IMR-90 (cell line): ENCODE measurements around the gene LRP1B. TPM values are rescaled to one million over a fixed set of nuclear protein-coding genes. Genes with fewer than 3 reads are reported as not detected.

Source experiments
- ATAC-seq: fragments of 200-7000 bp; cut with Tn5 transposase; 2 replicates; pipeline ENCODE4 v1.9.1; 2020; ENCODE audit warnings: low read depth, mild to moderate bottlenecking, moderate library complexity
- BruUV-seq: library from RNA; stranded (reverse); fragments of 400-500 nt; replicated peaks from 2 replicates; lab custom pipeline; 2021; lab: Mats Ljungman, UMichigan
- CTCF ChIA-PET: fragments of 300-600 bp; formaldehyde crosslinking; extraction: SDS; loops from one replicate; lab custom pipeline; 2021; ENCODE audit warnings: antibody characterized with exemption; lab: Yijun Ruan, JAX
- POLR2A ChIA-PET: fragments of 300-600 bp; sonication (Branson Sonifier 250); formaldehyde crosslinking; loops from one replicate; lab custom pipeline; 2022; ENCODE audit warnings: antibody characterized with exemption; ENCODE audit not compliant: unreplicated experiment; lab: Charles Lee
- DNase-seq: peaks from one replicate; pipeline ENCODE4 v3.0.0; 2013
- H2AFZ ChIP-seq: replicated peaks from 2 replicates; pipeline ENCODE3; 2013; ENCODE audit warnings: low read length, mild to moderate bottlenecking; ENCODE audit not compliant: poor library complexity
- H2AK5ac ChIP-seq: 2 replicates; pipeline ENCODE4 v1.6.1; 2013; ENCODE audit warnings: low read depth, low read length, inconsistent platforms
- H2AK9ac ChIP-seq: replicated peaks from 2 replicates; pipeline ENCODE3; 2013; ENCODE audit warnings: mild to moderate bottlenecking, low read depth, low read length, moderate library complexity; ENCODE audit not compliant: poor library complexity
- H2BK120ac ChIP-seq: 2 replicates; pipeline ENCODE4 v1.6.1; 2013; ENCODE audit warnings: low read depth, low read length, inconsistent platforms
- H2BK15ac ChIP-seq: 3 replicates; pipeline ENCODE4 v1.6.1; 2013; ENCODE audit warnings: low read depth, low read length, inconsistent platforms
- H2BK20ac ChIP-seq: 2 replicates; pipeline ENCODE4 v1.6.1; 2013; ENCODE audit warnings: low read depth, mild to moderate bottlenecking, inconsistent platforms, low read length, moderate library complexity
- H2BK5ac ChIP-seq: 2 replicates; pipeline ENCODE4 v1.6.1; 2013; ENCODE audit warnings: mild to moderate bottlenecking, low read depth, low read length, inconsistent platforms; ENCODE audit not compliant: poor library complexity, severe bottlenecking
- H3K14ac ChIP-seq: replicated peaks from 2 replicates; pipeline ENCODE4 v1.6.1; 2013; ENCODE audit warnings: low read depth, low read length, inconsistent platforms
- H3K18ac ChIP-seq: 2 replicates; pipeline ENCODE4 v1.6.1; 2013; ENCODE audit warnings: low read depth, low read length, control low read depth
- H3K23ac ChIP-seq: 2 replicates; pipeline ENCODE4 v1.6.1; 2013; ENCODE audit warnings: low read depth, low read length, inconsistent platforms
- H3K27ac ChIP-seq: 2 replicates; pipeline ENCODE4 v1.5.1; 2013; ENCODE audit warnings: mild to moderate bottlenecking, control low read depth, low read length; ENCODE audit not compliant: insufficient read depth
- H3K27me3 ChIP-seq: 2 replicates; pipeline ENCODE4 v1.6.1; 2013; ENCODE audit warnings: low read length; ENCODE audit not compliant: control insufficient read depth, insufficient read depth
- H3K36me3 ChIP-seq: 2 replicates; pipeline ENCODE4 v1.6.1; 2013; ENCODE audit warnings: low read length, mixed read lengths; ENCODE audit not compliant: control insufficient read depth, insufficient read depth
- H3K4ac ChIP-seq: 2 replicates; pipeline ENCODE4 v1.6.1; 2013; ENCODE audit warnings: low read depth, low read length, inconsistent platforms
- H3K4me1 ChIP-seq: 2 replicates; pipeline ENCODE4 v1.6.1; 2013; ENCODE audit warnings: low read length, mixed read lengths; ENCODE audit not compliant: control insufficient read depth, insufficient read depth
- H3K4me2 ChIP-seq: 2 replicates; pipeline ENCODE4 v1.6.1; 2013; ENCODE audit warnings: low read depth, mild to moderate bottlenecking, control low read depth, low read length, moderate library complexity
- H3K4me3 ChIP-seq: 2 replicates; pipeline ENCODE4 v1.5.1; 2013; ENCODE audit warnings: low read depth, mild to moderate bottlenecking, control low read depth, low read length, moderate library complexity; ENCODE audit not compliant: insufficient read depth
- H3K56ac ChIP-seq: 2 replicates; pipeline ENCODE4 v1.6.1; 2013; ENCODE audit warnings: low read length, inconsistent platforms; ENCODE audit not compliant: insufficient read depth; ENCODE audit errors: extremely low read depth
- H3K79me1 ChIP-seq, 2 experiments: 2 replicates each; pipeline ENCODE4 v1.6.1; 2013; ENCODE audit warnings: low read length in 2 of 2, inconsistent platforms in 1 of 2, low read depth in 1 of 2
- H3K9ac ChIP-seq: 2 replicates; pipeline ENCODE4 v1.6.1; 2013; ENCODE audit warnings: low read depth, low read length, control low read depth
- H3K9me1 ChIP-seq: 2 replicates; pipeline ENCODE4 v1.6.1; 2013; ENCODE audit warnings: low read length, inconsistent platforms; ENCODE audit not compliant: insufficient read depth
- H3K9me3 ChIP-seq: 2 replicates; pipeline ENCODE4 v1.6.1; 2013; ENCODE audit warnings: low read length; ENCODE audit not compliant: control insufficient read depth, insufficient read depth
- H4K20me1 ChIP-seq: 2 replicates; pipeline ENCODE4 v1.6.1; 2013; ENCODE audit warnings: low read length, inconsistent platforms; ENCODE audit not compliant: insufficient read depth
- H4K5ac ChIP-seq: 2 replicates; pipeline ENCODE4 v1.6.1; 2013; ENCODE audit warnings: mild to moderate bottlenecking, low read depth, low read length, control low read depth
- H4K8ac ChIP-seq, 2 experiments: 2 replicates each; pipeline ENCODE4 v1.6.1; 2013; ENCODE audit warnings: low read depth in 2 of 2, low read length in 2 of 2, control low read depth in 1 of 2, inconsistent platforms in 1 of 2
- H4K91ac ChIP-seq: 2 replicates; pipeline ENCODE4 v1.6.1; 2013; ENCODE audit warnings: low read depth, low read length, inconsistent platforms; ENCODE audit not compliant: insufficient read depth
- BHLHE40 ChIP-seq: fragments of 150-350 bp; IDR thresholded peaks from 2 replicates; pipeline ENCODE4 v1.6.1; 2016; ENCODE audit warnings: mild to moderate bottlenecking, low read depth, low read length
- CEBPB ChIP-seq: IDR thresholded peaks from 2 replicates; pipeline ENCODE4 v1.6.1; 2012; ENCODE audit warnings: low read depth, low read length, improper control_type of control experiment
- FOS ChIP-seq: fragments of 150-350 bp; IDR thresholded peaks from 2 replicates; pipeline ENCODE4 v1.6.1; 2016; ENCODE audit warnings: low read depth, low read length
- MAFK ChIP-seq: IDR thresholded peaks from 2 replicates; pipeline ENCODE4 v1.6.1; 2012; ENCODE audit warnings: low read depth, low read length, improper control_type of control experiment
- MXI1 ChIP-seq: IDR thresholded peaks from 2 replicates; pipeline ENCODE4 v1.6.1; 2012; ENCODE audit warnings: low read depth, mild to moderate bottlenecking, low read length, moderate library complexity, borderline replicate concordance
- POLR2A ChIP-seq: IDR thresholded peaks from 2 replicates; pipeline ENCODE4 v1.6.1; 2012; ENCODE audit warnings: mild to moderate bottlenecking, low read depth, low read length
- RFX5 ChIP-seq: IDR thresholded peaks from 2 replicates; pipeline ENCODE4 v1.8.0; 2012; ENCODE audit warnings: low read depth, mild to moderate bottlenecking, low read length, moderate library complexity
- WGBS, 2 experiments: methylation state at CpG; one replicate each; pipeline versions ENCODE4 v1.1.5 to v1.1.7; 2013; ENCODE audit warnings: missing lambda C conversion rate in 2 of 2; ENCODE audit not compliant: insufficient read length in 1 of 2; ENCODE audit errors: extremely low coverage in 2 of 2; 5-methylcytosine and 5-hydroxymethylcytosine counted together
- dilution Hi-C: fragments of 300-500 bp; cut with HindIII; formaldehyde crosslinking; loops from one replicate; pipeline ENCODE4 v1.14.3; 2018; ENCODE audit warnings: low sequenced_read_pairs; ENCODE audit not compliant: unreplicated experiment
- in situ Hi-C: fragments of 300-500 bp; cut with MboI; formaldehyde crosslinking; loops from 3 replicates; pipeline ENCODE4 v1.14.3; 2019; ENCODE audit warnings: low sequenced_read_pairs, inconsistent platforms, mixed read lengths
- intact Hi-C: fragments of 100-400 bp; cut with micrococcal nuclease; formaldehyde crosslinking; loops from 2 replicates; pipeline ENCODE4 v1.10.0; 2022
- polyA plus RNA-seq, 3 experiments: library from polyadenylated mRNA; depleted of rRNA; stranded (reverse); fragments of >200 nt; gene quantifications; 2 replicates each; pipeline ENCODE4 v1.2.3, GENCODE V29; 2012; ENCODE audit warnings: low replicate concordance in 1 of 3
- total RNA-seq: library from RNA; depleted of rRNA; stranded (reverse); fragments of >200 nt; gene quantifications from 2 replicates; pipeline ENCODE4 v1.2.3, GENCODE V29; 2012

The LRP1B gene
- total and polyA plus RNA-seq, 2 of the 4 experiments (the other 2 are of a cell fraction): under 0.01 to 0.02 TPM

- no peak for TF ChIP-seq RFX5
- TF ChIP-seq BHLHE40: no peak
- no peak for TF ChIP-seq MXI1
- no peak for TF ChIP-seq MAFK
- no peak for TF ChIP-seq FOS
- no peak for TF ChIP-seq CEBPB
- no peak for TF ChIP-seq POLR2A
- Histone ChIP-seq H3K9ac (no peak overlapping the region), H4K20me1 (no peaks in the 10 kb centered on the region), H4K5ac (no peak overlapping the region), H2BK5ac (no peak overlapping the region), H2BK15ac (no peak overlapping the region), H3K23ac (no peak overlapping the region), H3K14ac (no peak overlapping the region), H2AK9ac (no peak overlapping the region), H4K91ac (no peak overlapping the region), H3K4me2 (no peak overlapping the region), H3K56ac (no peak overlapping the region), H2AFZ (no peak overlapping the region), H3K4ac (no peak overlapping the region), H3K27ac (no peak overlapping the region), H2BK20ac (no peak overlapping the region), H2BK120ac (no peak overlapping the region), H3K9me3 (no peaks in the 10 kb centered on the region), H3K36me3 (no peaks in the 10 kb centered on the region), H2AK5ac (no peak overlapping the region), H3K18ac (no peak overlapping the region), H3K4me3 (no peak overlapping the region), H4K8ac (no peak overlapping the region), H3K9me1 (no peaks in the 10 kb centered on the region), H3K27me3 (no peaks in the 10 kb centered on the region), H3K4me1 (no peaks in the 10 kb centered on the region), H3K79me1 (no peaks in the 10 kb centered on the region)
- no TSS peak for BruUV-seq
- ATAC-seq (no peak), DNase-seq (no peak)
- POLR2A ChIA-PET: no interaction called here
- WGBS, 2 experiments: no CpG with 5 or more reads among the region's 1 CpG
- CTCF ChIA-PET: no interaction called here
- dilution Hi-C loops: no loop called here
- intact Hi-C loops: no loop called here
- in situ Hi-C loops: no loop called here
These were observed 1767.7 kb downstream of the LRP1B start for GRCh38 chr2:140363131-140363530.
